CD4-positive, alpha-beta T cell (primary cell): ENCODE measurements around the gene SIGLECL1. TPM values are rescaled to one million over a fixed set of nuclear protein-coding genes. Genes with fewer than 3 reads are reported as not detected.

ENCODE experiments used
- ATAC-seq: fragments of 200-7000 bp; cut with Tn5 transposase; one replicate; pipeline ENCODE4 v1.10.0; 2022; ENCODE audit warnings: mild to moderate bottlenecking; ENCODE audit not compliant: poor library complexity
- CTCF ChIA-PET: fragments of 350-600 bp; sonication (Branson Sonifier 250); formaldehyde crosslinking; loops from one replicate; lab custom pipeline; 2021; ENCODE audit warnings: antibody characterized with exemption, inconsistent platforms; lab: Charles Lee
- POLR2A ChIA-PET: fragments of 350-600 bp; sonication (Branson Sonifier 250); formaldehyde crosslinking; loops from one replicate; lab custom pipeline; 2021; ENCODE audit warnings: antibody characterized with exemption, inconsistent platforms; lab: Charles Lee
- DNase-seq, 14 experiments: peaks; one replicate each; pipeline ENCODE4 v3.0.0-alpha.2; 2013 to 2020; ENCODE audit warnings: mixed read lengths in 2 of 14
- H3K27ac ChIP-seq, 2 donors: one replicate each; pipeline versions ENCODE4 v1.5.1 to v1.7.0; 2013; ENCODE audit warnings: low read length in 2 of 2, low read depth in 1 of 2, mild to moderate bottlenecking in 1 of 2
- H3K27me3 ChIP-seq, 2 experiments: 1 replicate in 1 of 2; 2 replicates in 1 of 2; pipeline versions ENCODE4 v1.6.1 to v1.7.0; 2013; ENCODE audit warnings: low read length in 2 of 2, control low read depth in 1 of 2, mild to moderate bottlenecking in 1 of 2, moderate library complexity in 1 of 2; ENCODE audit not compliant: insufficient read depth in 2 of 2, control insufficient read depth in 1 of 2
- H3K36me3 ChIP-seq: one replicate; pipeline ENCODE4 v1.6.1; 2013; ENCODE audit warnings: low read length, control low read depth; ENCODE audit not compliant: insufficient read depth
- H3K4me1 ChIP-seq: one replicate; pipeline ENCODE4 v1.6.1; 2013; ENCODE audit warnings: low read length, control low read depth; ENCODE audit not compliant: insufficient read depth
- H3K4me3 ChIP-seq: one replicate; pipeline ENCODE4 v1.5.1; 2013; ENCODE audit warnings: mild to moderate bottlenecking, low read length, moderate library complexity
- H3K9me3 ChIP-seq, 2 experiments: 1 replicate in 1 of 2; 2 replicates in 1 of 2; pipeline versions ENCODE4 v1.6.1 to v1.7.0; 2013; ENCODE audit warnings: low read length in 2 of 2, mild to moderate bottlenecking in 2 of 2, control low read depth in 1 of 2, moderate library complexity in 1 of 2; ENCODE audit not compliant: control insufficient read depth in 1 of 2, insufficient read depth in 1 of 2
- H3K27ac Mint-ChIP-seq: one replicate; pipeline ENCODE4 v1.8.0; 2020; ENCODE audit warnings: mixed read lengths
- H3K27me3 Mint-ChIP-seq: one replicate; pipeline ENCODE4 v1.8.0; 2021; ENCODE audit warnings: mixed read lengths
- H3K36me3 Mint-ChIP-seq: one replicate; pipeline ENCODE4 v1.8.0; 2021; ENCODE audit warnings: low read depth, mixed read lengths
- H3K4me1 Mint-ChIP-seq: one replicate; pipeline ENCODE4 v1.8.0; 2021; ENCODE audit warnings: low read depth, mixed read lengths
- H3K4me3 Mint-ChIP-seq: one replicate; pipeline ENCODE4 v1.8.0; 2020; ENCODE audit warnings: mild to moderate bottlenecking, mixed read lengths
- H3K9me3 Mint-ChIP-seq: one replicate; pipeline ENCODE4 v1.8.0; 2020; ENCODE audit warnings: mixed read lengths
- intact Hi-C, 2 experiments: fragments of 100-400 bp; cut with DNase I in 1 of 2; cut with micrococcal nuclease in 1 of 2; formaldehyde crosslinking; loops; one replicate each; pipeline versions ENCODE4 v1.15.1 to v1.9.0; 2023 to 2025; cut with DNase I, micrococcal nuclease
- total RNA-seq, 174 experiments: library from RNA in 2 of 174; stranded (reverse) in 2 of 174; gene quantifications; one replicate each; pipeline ENCODE4 v1.2.3 and lab custom pipeline; 2021 to 2026
- TF ChIP-seq, protein P1 (sequence below): fragments of 200-600 bp; IDR thresholded peaks from one replicate; pipeline ENCODE4 v1.8.0; 2022; ENCODE audit warnings: antibody characterized with exemption, mild to moderate bottlenecking

The SIGLECL1 gene
- total RNA-seq, 2 experiments from 2014 or later = not detected

DNA sequence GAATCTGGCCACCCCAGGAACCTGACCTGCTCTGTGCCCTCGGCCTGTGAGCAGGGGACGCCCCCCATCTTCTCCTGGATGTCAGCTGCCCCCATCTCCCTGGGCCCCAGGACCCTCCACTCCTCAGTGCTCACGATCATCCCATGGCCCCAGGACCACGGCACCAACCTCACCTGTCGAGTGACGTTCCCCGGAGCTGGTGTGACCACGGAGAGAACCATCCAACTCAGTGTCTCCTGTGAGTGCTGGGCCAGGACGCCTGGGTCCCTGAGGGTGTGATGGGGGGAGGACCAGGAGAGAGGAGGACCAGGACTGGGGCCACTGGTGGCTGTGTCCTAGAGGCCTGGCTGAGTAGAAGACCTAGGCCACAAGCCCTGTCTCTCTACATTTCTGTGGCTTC lies 39.0 kb upstream of the SIGLECL1 start:
- Mint-ChIP-seq H3K9me3 (no peaks in the 10 kb centered on the region), H3K4me1 (no peaks in the 10 kb centered on the region), H3K27me3 (peaks cover 18% of the 10 kb centered on the region), H3K36me3 (no peaks in the 10 kb centered on the region), H3K4me3 (no peak overlapping the region), H3K27ac (no peak overlapping the region)
- Histone ChIP-seq H3K4me1 (no peaks in the 10 kb centered on the region), H3K27me3 (peaks cover 0 to 8% of the 10 kb centered on the region in 2 experiments), H3K4me3 (no peak overlapping the region), H3K27ac (no peak overlapping the region), H3K36me3 (no peaks in the 10 kb centered on the region), H3K9me3 (peaks cover 0 to 5% of the 10 kb centered on the region in 2 experiments)
- DNase-seq = no peak
- TF ChIP-seq, protein P1, sequence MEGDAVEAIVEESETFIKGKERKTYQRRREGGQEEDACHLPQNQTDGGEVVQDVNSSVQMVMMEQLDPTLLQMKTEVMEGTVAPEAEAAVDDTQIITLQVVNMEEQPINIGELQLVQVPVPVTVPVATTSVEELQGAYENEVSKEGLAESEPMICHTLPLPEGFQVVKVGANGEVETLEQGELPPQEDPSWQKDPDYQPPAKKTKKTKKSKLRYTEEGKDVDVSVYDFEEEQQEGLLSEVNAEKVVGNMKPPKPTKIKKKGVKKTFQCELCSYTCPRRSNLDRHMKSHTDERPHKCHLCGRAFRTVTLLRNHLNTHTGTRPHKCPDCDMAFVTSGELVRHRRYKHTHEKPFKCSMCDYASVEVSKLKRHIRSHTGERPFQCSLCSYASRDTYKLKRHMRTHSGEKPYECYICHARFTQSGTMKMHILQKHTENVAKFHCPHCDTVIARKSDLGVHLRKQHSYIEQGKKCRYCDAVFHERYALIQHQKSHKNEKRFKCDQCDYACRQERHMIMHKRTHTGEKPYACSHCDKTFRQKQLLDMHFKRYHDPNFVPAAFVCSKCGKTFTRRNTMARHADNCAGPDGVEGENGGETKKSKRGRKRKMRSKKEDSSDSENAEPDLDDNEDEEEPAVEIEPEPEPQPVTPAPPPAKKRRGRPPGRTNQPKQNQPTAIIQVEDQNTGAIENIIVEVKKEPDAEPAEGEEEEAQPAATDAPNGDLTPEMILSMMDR = no peak
- POLR2A ChIA-PET = no interaction called here
- intact Hi-C loops = no loop called here
- no peak for ATAC-seq
- CTCF ChIA-PET = no interaction called here

GRCh38 chr19:51219307-51219706 lies 31.6 kb upstream of the SIGLECL1 start:
- ATAC-seq (no peak), DNase-seq (no peak)
- Histone ChIP-seq H3K36me3 (no peaks in the 10 kb centered on the region), H3K9me3 (no peaks in the 10 kb centered on the region), H3K27ac (no peak overlapping the region), H3K4me3 (no peak overlapping the region), H3K27me3 (peaks cover 4 to 6% of the 10 kb centered on the region in 2 experiments), H3K4me1 (no peaks in the 10 kb centered on the region)
- no peaks in the 10 kb centered on the region for H3K4me1 Mint-ChIP-seq
- CTCF ChIA-PET = no interaction called here
- no peak overlapping the region for H3K27ac Mint-ChIP-seq
- intact Hi-C loops = no loop called here
- H3K4me3 Mint-ChIP-seq = no peak overlapping the region
- H3K36me3 Mint-ChIP-seq = no peaks in the 10 kb centered on the region
- TF ChIP-seq, protein P1 = no peak
- peaks cover 36% of the 10 kb centered on the region for H3K27me3 Mint-ChIP-seq
- POLR2A ChIA-PET = no interaction called here
- H3K9me3 Mint-ChIP-seq = no peaks in the 10 kb centered on the region

DNA sequence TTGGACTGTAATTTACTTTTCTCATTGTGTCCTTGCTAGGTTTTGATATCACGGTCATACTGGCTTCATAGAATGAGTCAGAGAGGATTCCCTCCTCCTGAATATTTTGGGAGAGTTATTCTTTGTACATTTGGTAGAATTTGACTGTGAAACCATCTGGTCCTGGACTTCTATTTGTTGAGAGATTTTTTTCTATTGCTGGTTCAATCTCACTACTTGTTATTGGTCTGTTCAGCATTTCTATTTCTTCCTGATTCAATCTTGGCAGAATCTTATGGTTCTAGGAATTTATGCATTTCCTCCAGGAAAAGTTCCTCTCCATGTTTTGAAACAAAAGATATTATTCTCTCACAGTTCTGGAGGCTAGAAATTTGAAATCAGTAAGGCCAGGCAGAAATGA lies 30.9 kb upstream of the SIGLECL1 start:
- ChIA-PET CTCF (no interaction called here), POLR2A (no interaction called here)
- H3K36me3 ChIP-seq = no peaks in the 10 kb centered on the region
- H3K4me3 ChIP-seq = no peak overlapping the region
- H3K27me3 ChIP-seq = peaks cover 6 to 9% of the 10 kb centered on the region in 2 experiments
- intact Hi-C loops = no loop called here
- no peaks in the 10 kb centered on the region for H3K9me3 ChIP-seq
- Mint-ChIP-seq H3K36me3 (no peaks in the 10 kb centered on the region), H3K4me1 (no peaks in the 10 kb centered on the region), H3K4me3 (no peak overlapping the region), H3K27me3 (peaks cover 38% of the 10 kb centered on the region), H3K9me3 (no peaks in the 10 kb centered on the region), H3K27ac (no peak overlapping the region)
- no peak overlapping the region for H3K27ac ChIP-seq
- DNase-seq (no peak), ATAC-seq (no peak)
- TF ChIP-seq, protein P1 = no peak
- H3K4me1 ChIP-seq = no peaks in the 10 kb centered on the region
